Panc1 (cell line): ENCODE results near the gene UGT1A9. TPM values are rescaled to one million over a fixed set of nuclear protein-coding genes. Genes with fewer than 3 reads are reported as not detected.

ENCODE experiments used
- ATAC-seq: fragments of 200-7000 bp; cut with Tn5 transposase; 2 replicates; pipeline ENCODE4 v1.9.1; 2020; ENCODE audit warnings: mild to moderate bottlenecking, moderate library complexity
- BruUV-seq: library from RNA; stranded (reverse); fragments of 400-500 nt; replicated peaks from 2 replicates; lab custom pipeline; 2021; lab: Mats Ljungman, UMichigan
- CTCF ChIA-PET: fragments of 300-600 bp; sonication (Branson Sonifier 250); formaldehyde crosslinking; loops from one replicate; lab custom pipeline; 2022; ENCODE audit warnings: antibody characterized with exemption; lab: Charles Lee
- POLR2A ChIA-PET: fragments of 300-600 bp; sonication (Branson Sonifier 250); formaldehyde crosslinking; loops from one replicate; lab custom pipeline; 2022; ENCODE audit warnings: antibody characterized with exemption; lab: Charles Lee
- DNase-seq: peaks from one replicate; pipeline ENCODE4 v3.0.0-alpha.2; 2010; ENCODE audit warnings: low read depth, low spot score
- H3K27ac ChIP-seq: 2 replicates; pipeline ENCODE4 v1.5.1; 2011; ENCODE audit warnings: mild to moderate bottlenecking, low read length, inconsistent platforms
- H3K27me3 ChIP-seq: fragments of 200-500 bp; sonication (Bioruptor generic); 2 replicates; pipeline ENCODE4 v1.6.0; 2014; ENCODE audit warnings: low read length, inconsistent platforms; ENCODE audit not compliant: control insufficient read depth, insufficient read depth
- H3K36me3 ChIP-seq: fragments of 200-500 bp; sonication (Bioruptor generic); 2 replicates; pipeline ENCODE4 v1.5.1; 2014; ENCODE audit warnings: inconsistent platforms, mild to moderate bottlenecking, low read length, moderate library complexity; ENCODE audit not compliant: control insufficient read depth, insufficient read depth
- H3K4me1 ChIP-seq: 2 replicates; pipeline ENCODE4 v1.5.1; 2011; ENCODE audit warnings: inconsistent platforms, mild to moderate bottlenecking, low read length, moderate library complexity; ENCODE audit not compliant: control insufficient read depth, insufficient read depth
- H3K4me3 ChIP-seq, 2 experiments: 2 replicates each; pipeline ENCODE4 v1.5.1; 2011 to 2012; ENCODE audit warnings: low read depth in 2 of 2, low read length in 2 of 2, mild to moderate bottlenecking in 2 of 2, inconsistent platforms in 1 of 2, moderate library complexity in 1 of 2
- H3K9me3 ChIP-seq: fragments of 200-500 bp; sonication (Bioruptor generic); 2 replicates; pipeline ENCODE4 v1.5.1; 2014; ENCODE audit warnings: low read depth, mild to moderate bottlenecking, inconsistent platforms, low read length, moderate library complexity; ENCODE audit not compliant: control insufficient read depth, insufficient read depth
- POLR2AphosphoS5 ChIP-seq: IDR thresholded peaks from 2 replicates; pipeline ENCODE4 v1.6.1; 2012; ENCODE audit warnings: mild to moderate bottlenecking, low read depth, low read length, moderate library complexity
- SIN3A ChIP-seq: IDR thresholded peaks from 2 replicates; pipeline ENCODE4 v1.6.1; 2012; ENCODE audit warnings: low read depth, mild to moderate bottlenecking, low read length, moderate library complexity, borderline replicate concordance; ENCODE audit not compliant: insufficient read depth
- TCF7L2 ChIP-seq: IDR thresholded peaks from 2 replicates; pipeline ENCODE4 v1.6.1; 2011; ENCODE audit warnings: mild to moderate bottlenecking, low read depth, low read length, inconsistent platforms
- in situ Hi-C: cut with HindIII; loops from 2 replicates; pipeline ENCODE4 v1.10.0; 2016; ENCODE audit warnings: low sequenced_read_pairs, low pct_unique_long_range_greater_than_20kb
- intact Hi-C: fragments of 100-400 bp; cut with micrococcal nuclease; formaldehyde crosslinking; loops from one replicate; pipeline ENCODE4 v1.10.0; 2022; ENCODE audit not compliant: unreplicated experiment
- total RNA-seq: library from RNA; stranded (reverse); gene quantifications from one replicate; pipeline ENCODE4 v1.2.1, GENCODE V29; 2021; ENCODE audit not compliant: unreplicated experiment
- TF ChIP-seq, protein P1 (sequence below): fragments of 450-650 bp; IDR thresholded peaks from 2 replicates; pipeline ENCODE4 v1.5.1; 2017; ENCODE audit warnings: mild to moderate bottlenecking
- TF ChIP-seq, protein P2 (sequence below), 2 experiments: IDR thresholded peaks; 2 replicates each; pipeline ENCODE4 v1.6.1; 2011 to 2012; ENCODE audit warnings: low read depth in 2 of 2, control low read depth in 1 of 2, low read length in 1 of 2, mild to moderate bottlenecking in 1 of 2, moderate library complexity in 1 of 2; ENCODE audit not compliant: insufficient read depth in 1 of 2

Gene UGT1A9
- total RNA-seq, 1 experiment from 2014 or later: not detected

GRCh38 chr2:233821709-233822100, 150.0 kb downstream of the UGT1A9 start:
- ATAC-seq (no peak), DNase-seq (no peak)
- H3K27ac ChIP-seq: no peak overlapping the region
- no peaks in the 10 kb centered on the region for H3K27me3 ChIP-seq
- H3K4me3 ChIP-seq: no peak overlapping the region
- no TSS peak for BruUV-seq
- no peaks in the 10 kb centered on the region for H3K36me3 ChIP-seq
- no peak for TF ChIP-seq SIN3A
- TF ChIP-seq TCF7L2: no peak
- TF ChIP-seq, protein P1, sequence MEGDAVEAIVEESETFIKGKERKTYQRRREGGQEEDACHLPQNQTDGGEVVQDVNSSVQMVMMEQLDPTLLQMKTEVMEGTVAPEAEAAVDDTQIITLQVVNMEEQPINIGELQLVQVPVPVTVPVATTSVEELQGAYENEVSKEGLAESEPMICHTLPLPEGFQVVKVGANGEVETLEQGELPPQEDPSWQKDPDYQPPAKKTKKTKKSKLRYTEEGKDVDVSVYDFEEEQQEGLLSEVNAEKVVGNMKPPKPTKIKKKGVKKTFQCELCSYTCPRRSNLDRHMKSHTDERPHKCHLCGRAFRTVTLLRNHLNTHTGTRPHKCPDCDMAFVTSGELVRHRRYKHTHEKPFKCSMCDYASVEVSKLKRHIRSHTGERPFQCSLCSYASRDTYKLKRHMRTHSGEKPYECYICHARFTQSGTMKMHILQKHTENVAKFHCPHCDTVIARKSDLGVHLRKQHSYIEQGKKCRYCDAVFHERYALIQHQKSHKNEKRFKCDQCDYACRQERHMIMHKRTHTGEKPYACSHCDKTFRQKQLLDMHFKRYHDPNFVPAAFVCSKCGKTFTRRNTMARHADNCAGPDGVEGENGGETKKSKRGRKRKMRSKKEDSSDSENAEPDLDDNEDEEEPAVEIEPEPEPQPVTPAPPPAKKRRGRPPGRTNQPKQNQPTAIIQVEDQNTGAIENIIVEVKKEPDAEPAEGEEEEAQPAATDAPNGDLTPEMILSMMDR: no peak
- TF ChIP-seq, protein P2, sequence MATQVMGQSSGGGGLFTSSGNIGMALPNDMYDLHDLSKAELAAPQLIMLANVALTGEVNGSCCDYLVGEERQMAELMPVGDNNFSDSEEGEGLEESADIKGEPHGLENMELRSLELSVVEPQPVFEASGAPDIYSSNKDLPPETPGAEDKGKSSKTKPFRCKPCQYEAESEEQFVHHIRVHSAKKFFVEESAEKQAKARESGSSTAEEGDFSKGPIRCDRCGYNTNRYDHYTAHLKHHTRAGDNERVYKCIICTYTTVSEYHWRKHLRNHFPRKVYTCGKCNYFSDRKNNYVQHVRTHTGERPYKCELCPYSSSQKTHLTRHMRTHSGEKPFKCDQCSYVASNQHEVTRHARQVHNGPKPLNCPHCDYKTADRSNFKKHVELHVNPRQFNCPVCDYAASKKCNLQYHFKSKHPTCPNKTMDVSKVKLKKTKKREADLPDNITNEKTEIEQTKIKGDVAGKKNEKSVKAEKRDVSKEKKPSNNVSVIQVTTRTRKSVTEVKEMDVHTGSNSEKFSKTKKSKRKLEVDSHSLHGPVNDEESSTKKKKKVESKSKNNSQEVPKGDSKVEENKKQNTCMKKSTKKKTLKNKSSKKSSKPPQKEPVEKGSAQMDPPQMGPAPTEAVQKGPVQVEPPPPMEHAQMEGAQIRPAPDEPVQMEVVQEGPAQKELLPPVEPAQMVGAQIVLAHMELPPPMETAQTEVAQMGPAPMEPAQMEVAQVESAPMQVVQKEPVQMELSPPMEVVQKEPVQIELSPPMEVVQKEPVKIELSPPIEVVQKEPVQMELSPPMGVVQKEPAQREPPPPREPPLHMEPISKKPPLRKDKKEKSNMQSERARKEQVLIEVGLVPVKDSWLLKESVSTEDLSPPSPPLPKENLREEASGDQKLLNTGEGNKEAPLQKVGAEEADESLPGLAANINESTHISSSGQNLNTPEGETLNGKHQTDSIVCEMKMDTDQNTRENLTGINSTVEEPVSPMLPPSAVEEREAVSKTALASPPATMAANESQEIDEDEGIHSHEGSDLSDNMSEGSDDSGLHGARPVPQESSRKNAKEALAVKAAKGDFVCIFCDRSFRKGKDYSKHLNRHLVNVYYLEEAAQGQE (IDR thresholded peaks at IDR 0.05; ENCODE audit: insufficient read depth in 1 of 2, low read depth in 2 of 2, low read length in 1 of 2): no peak
- no peak for TF ChIP-seq POLR2AphosphoS5
- H3K4me1 ChIP-seq: no peaks in the 10 kb centered on the region
- ChIA-PET POLR2A (no interaction called here), CTCF (no interaction called here)
- in situ Hi-C loops (no loop called here), intact Hi-C loops (no loop called here)
- H3K9me3 ChIP-seq: no peaks in the 10 kb centered on the region

DNA sequence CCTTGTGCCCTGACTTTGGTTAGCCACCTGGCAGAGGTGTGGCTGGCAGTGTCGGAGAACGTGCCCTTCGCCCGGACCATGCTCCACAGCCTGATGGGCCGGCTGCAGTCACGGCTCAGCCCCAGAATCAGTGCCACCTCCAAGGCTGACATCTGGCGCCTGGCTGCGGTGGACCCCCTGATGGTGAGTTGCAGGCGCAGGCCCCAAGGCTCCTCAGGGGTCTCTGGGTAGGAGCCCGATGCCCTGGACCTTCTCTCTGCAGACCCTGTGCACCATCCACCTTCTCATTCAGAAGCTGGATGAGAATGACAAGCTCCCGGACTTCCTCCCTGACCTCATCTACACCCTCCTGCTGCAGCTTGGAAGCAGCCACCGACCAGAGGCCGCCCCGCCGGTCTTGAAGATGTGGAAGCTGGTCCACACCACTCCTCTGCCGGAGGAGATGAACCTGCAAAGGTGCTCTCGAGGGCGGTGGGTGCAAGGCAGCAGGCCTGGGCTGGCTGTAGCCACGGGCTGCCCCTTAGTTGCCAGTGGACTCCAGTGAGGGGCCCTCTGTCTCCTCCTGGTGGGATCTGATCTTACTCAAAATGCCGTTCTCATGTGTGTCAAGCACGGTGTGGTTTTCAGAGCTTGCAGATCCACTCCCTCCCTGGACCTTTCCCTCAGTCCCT, 150.5 kb downstream of the UGT1A9 start:
- POLR2A ChIA-PET: no interaction called here
- Histone ChIP-seq H3K9me3 (no peaks in the 10 kb centered on the region), H3K27me3 (no peaks in the 10 kb centered on the region), H3K27ac (no peak overlapping the region), H3K4me1 (no peaks in the 10 kb centered on the region), H3K36me3 (no peaks in the 10 kb centered on the region), H3K4me3 (no peak overlapping the region)
- DNase-seq: no peak
- no TSS peak for BruUV-seq
- TF ChIP-seq, protein P1: no peak
- TF ChIP-seq SIN3A (no peak), POLR2AphosphoS5 (no peak), TCF7L2 (no peak)
- TF ChIP-seq, protein P2 (IDR thresholded peaks at IDR 0.05; ENCODE audit: insufficient read depth in 1 of 2, low read depth in 2 of 2, low read length in 1 of 2): no peak
- CTCF ChIA-PET: no interaction called here
- ATAC-seq: no peak
- in situ Hi-C loops: no loop called here
- intact Hi-C loops: no loop called here
